ENCODE data around the gene POFUT1.
"Not testable (repeated sequence)": the region's sequence is repeated elsewhere in the genome, so short reads cannot be mapped to it uniquely, and the experiment has no call there.

POFUT1 gene

DNA sequence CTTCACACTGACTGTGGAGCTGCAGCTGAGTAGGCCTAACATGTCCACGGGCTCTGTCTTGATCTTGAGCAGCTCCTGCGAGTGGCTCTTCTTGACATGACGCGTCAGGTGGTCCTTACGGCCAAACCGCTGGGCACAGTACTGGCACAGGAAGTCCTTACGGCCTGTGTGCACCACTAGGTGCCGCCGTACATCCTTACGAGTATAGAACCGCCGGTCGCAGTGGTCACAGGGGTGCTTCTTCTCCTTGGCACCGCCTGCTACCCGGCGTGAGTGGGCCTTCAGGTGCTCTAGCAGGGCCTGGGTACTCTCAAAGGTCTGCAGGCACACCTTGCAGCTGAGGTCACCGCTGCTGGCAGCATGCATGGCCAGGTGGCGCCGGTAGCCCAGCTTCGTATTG, 10.5 kb upstream of the POFUT1 start:
- H3K9me3 ChIP-seq (ENCODE audit: control insufficient read depth, low read length); H3K27ac ChIP-seq (ENCODE audit: insufficient read depth, low read depth, low read length, poor library complexity, severe bottlenecking); H3K27me3 ChIP-seq (ENCODE audit: control insufficient read depth, insufficient read depth, low read length, poor library complexity, severe bottlenecking); H3K4me1 ChIP-seq (ENCODE audit: control insufficient read depth, insufficient read depth, low read length); H3K4me3 ChIP-seq (ENCODE audit: insufficient read depth, low read depth, low read length): not testable (repeated sequence)
- peaks cover 50% of the 10 kb centered on the region for H3K36me3 ChIP-seq (ENCODE audit: control insufficient read depth, insufficient read depth, low read length)
- WGBS, 2 experiments: 95% methylated on average over 20 of the region's 20 CpGs

- H3K4me1 ChIP-seq (ENCODE audit: control insufficient read depth, insufficient read depth, low read length): peaks cover 11% of the 10 kb centered on the region
- 92 to 94% methylated on average over 4 of the region's 4 CpGs for WGBS, 2 experiments
- no peak overlapping the region for H3K4me3 ChIP-seq (ENCODE audit: insufficient read depth, low read depth, low read length)
- no peak overlapping the region for H3K27ac ChIP-seq (ENCODE audit: insufficient read depth, low read depth, low read length, poor library complexity, severe bottlenecking)
- H3K36me3 ChIP-seq (ENCODE audit: control insufficient read depth, insufficient read depth, low read length): peaks cover 50% of the 10 kb centered on the region
- no peaks in the 10 kb centered on the region for H3K9me3 ChIP-seq (ENCODE audit: control insufficient read depth, low read length)
- no peaks in the 10 kb centered on the region for H3K27me3 ChIP-seq (ENCODE audit: control insufficient read depth, insufficient read depth, low read length, poor library complexity, severe bottlenecking)
Measured at GRCh38 chr20:32199006-32199405, 8.7 kb upstream of the POFUT1 start.

DNA sequence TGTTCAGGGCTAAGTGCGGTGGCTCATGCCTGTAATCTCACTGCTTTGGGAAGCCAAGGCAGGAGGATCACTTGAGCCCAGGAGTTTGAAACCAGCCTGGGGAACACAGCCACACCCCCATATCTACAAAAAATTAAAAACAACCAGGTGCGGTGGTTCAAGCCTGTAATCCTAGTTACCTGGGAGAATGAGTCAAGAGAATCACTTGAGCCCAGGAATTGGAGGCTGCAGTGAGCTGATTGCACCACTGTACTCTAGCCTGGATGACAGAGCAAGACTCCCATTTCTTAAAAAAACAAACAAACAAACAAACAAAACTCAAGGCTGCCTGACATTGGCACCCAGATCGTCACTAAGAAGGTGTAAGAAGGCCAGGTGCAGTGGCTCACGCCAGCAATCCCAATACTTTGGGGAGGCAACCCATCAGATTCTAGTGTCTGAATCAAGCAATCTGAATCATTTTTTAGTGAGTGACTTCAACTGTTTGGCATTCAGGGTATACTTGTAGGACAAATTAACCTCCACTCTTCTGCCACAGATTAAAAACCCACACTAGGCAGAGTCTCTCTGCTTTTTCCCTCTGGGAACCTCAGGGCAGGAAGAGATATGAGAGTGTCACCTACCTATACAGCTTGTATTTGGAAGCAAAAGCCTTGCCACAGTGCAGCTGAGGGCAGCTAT, 6.2 kb upstream of the POFUT1 start:
- Histone ChIP-seq H3K36me3 (ENCODE audit: control insufficient read depth, insufficient read depth, low read length) (peaks cover 35% of the 10 kb centered on the region), H3K27me3 (ENCODE audit: control insufficient read depth, insufficient read depth, low read length, poor library complexity, severe bottlenecking) (no peaks in the 10 kb centered on the region), H3K4me1 (ENCODE audit: control insufficient read depth, insufficient read depth, low read length) (peaks cover 34% of the 10 kb centered on the region), H3K9me3 (ENCODE audit: control insufficient read depth, low read length) (no peaks in the 10 kb centered on the region), H3K27ac (ENCODE audit: insufficient read depth, low read depth, low read length, poor library complexity, severe bottlenecking) (no peak overlapping the region), H3K4me3 (ENCODE audit: insufficient read depth, low read depth, low read length) (no peak overlapping the region)
- WGBS, 2 experiments: 91 to 95% methylated on average over 4 of the region's 4 CpGs

GRCh38 chr20:32201977-32202363, 5.7 kb upstream of the POFUT1 start:
- Histone ChIP-seq H3K36me3 (ENCODE audit: control insufficient read depth, insufficient read depth, low read length) (peaks cover 34% of the 10 kb centered on the region), H3K4me1 (ENCODE audit: control insufficient read depth, insufficient read depth, low read length) (peaks cover 35% of the 10 kb centered on the region), H3K27me3 (ENCODE audit: control insufficient read depth, insufficient read depth, low read length, poor library complexity, severe bottlenecking) (no peaks in the 10 kb centered on the region), H3K4me3 (ENCODE audit: insufficient read depth, low read depth, low read length) (no peak overlapping the region), H3K9me3 (ENCODE audit: control insufficient read depth, low read length) (no peaks in the 10 kb centered on the region), H3K27ac (ENCODE audit: insufficient read depth, low read depth, low read length, poor library complexity, severe bottlenecking) (no peak overlapping the region)
- 93 to 95% methylated on average over 8 of the region's 8 CpGs for WGBS, 2 experiments

GRCh38 chr20:32203356-32204204, 4.1 kb upstream of the POFUT1 start:
- H3K4me3 ChIP-seq (ENCODE audit: insufficient read depth, low read depth, low read length): no peak overlapping the region
- H3K4me1 ChIP-seq (ENCODE audit: control insufficient read depth, insufficient read depth, low read length): peaks cover 35% of the 10 kb centered on the region
- no peaks in the 10 kb centered on the region for H3K27me3 ChIP-seq (ENCODE audit: control insufficient read depth, insufficient read depth, low read length, poor library complexity, severe bottlenecking)
- H3K9me3 ChIP-seq (ENCODE audit: control insufficient read depth, low read length): no peaks in the 10 kb centered on the region
- H3K27ac ChIP-seq (ENCODE audit: insufficient read depth, low read depth, low read length, poor library complexity, severe bottlenecking): no peak overlapping the region
- WGBS, 2 experiments: 92 to 93% methylated on average over 10 to 11 of the region's 11 CpGs
- H3K36me3 ChIP-seq (ENCODE audit: control insufficient read depth, insufficient read depth, low read length): peaks cover 29% of the 10 kb centered on the region

GRCh38 chr20:32204205-32205109, 3.2 kb upstream of the POFUT1 start:
- H3K27ac ChIP-seq (ENCODE audit: insufficient read depth, low read depth, low read length, poor library complexity, severe bottlenecking): no peak overlapping the region
- H3K4me1 ChIP-seq (ENCODE audit: control insufficient read depth, insufficient read depth, low read length): peaks cover 35% of the 10 kb centered on the region

GRCh38 chr20:32205110-32205842, 2.4 kb upstream of the POFUT1 start:
- Histone ChIP-seq H3K27me3 (ENCODE audit: control insufficient read depth, insufficient read depth, low read length, poor library complexity, severe bottlenecking) (no peaks in the 10 kb centered on the region), H3K27ac (ENCODE audit: insufficient read depth, low read depth, low read length, poor library complexity, severe bottlenecking) (peak overlapping the region; percentile 84), H3K36me3 (ENCODE audit: control insufficient read depth, insufficient read depth, low read length) (peaks cover 14% of the 10 kb centered on the region), H3K9me3 (ENCODE audit: control insufficient read depth, low read length) (no peaks in the 10 kb centered on the region), H3K4me3 (ENCODE audit: insufficient read depth, low read depth, low read length) (peak overlapping the region; percentile 74), H3K4me1 (ENCODE audit: control insufficient read depth, insufficient read depth, low read length) (peaks cover 35% of the 10 kb centered on the region)
- WGBS, 2 experiments: 83 to 93% methylated on average over 5 of the region's 5 CpGs

More at GRCh38 chr20:32204205-32205109, 3.2 kb upstream of the POFUT1 start:
- Histone ChIP-seq H3K36me3 (ENCODE audit: control insufficient read depth, insufficient read depth, low read length) (peaks cover 20% of the 10 kb centered on the region), H3K4me3 (ENCODE audit: insufficient read depth, low read depth, low read length) (peak overlapping the region; percentile 0), H3K27me3 (ENCODE audit: control insufficient read depth, insufficient read depth, low read length, poor library complexity, severe bottlenecking) (no peaks in the 10 kb centered on the region), H3K9me3 (ENCODE audit: control insufficient read depth, low read length) (no peaks in the 10 kb centered on the region)
- WGBS, 2 experiments: 84 to 91% methylated on average over 3 of the region's 4 CpGs

DNA sequence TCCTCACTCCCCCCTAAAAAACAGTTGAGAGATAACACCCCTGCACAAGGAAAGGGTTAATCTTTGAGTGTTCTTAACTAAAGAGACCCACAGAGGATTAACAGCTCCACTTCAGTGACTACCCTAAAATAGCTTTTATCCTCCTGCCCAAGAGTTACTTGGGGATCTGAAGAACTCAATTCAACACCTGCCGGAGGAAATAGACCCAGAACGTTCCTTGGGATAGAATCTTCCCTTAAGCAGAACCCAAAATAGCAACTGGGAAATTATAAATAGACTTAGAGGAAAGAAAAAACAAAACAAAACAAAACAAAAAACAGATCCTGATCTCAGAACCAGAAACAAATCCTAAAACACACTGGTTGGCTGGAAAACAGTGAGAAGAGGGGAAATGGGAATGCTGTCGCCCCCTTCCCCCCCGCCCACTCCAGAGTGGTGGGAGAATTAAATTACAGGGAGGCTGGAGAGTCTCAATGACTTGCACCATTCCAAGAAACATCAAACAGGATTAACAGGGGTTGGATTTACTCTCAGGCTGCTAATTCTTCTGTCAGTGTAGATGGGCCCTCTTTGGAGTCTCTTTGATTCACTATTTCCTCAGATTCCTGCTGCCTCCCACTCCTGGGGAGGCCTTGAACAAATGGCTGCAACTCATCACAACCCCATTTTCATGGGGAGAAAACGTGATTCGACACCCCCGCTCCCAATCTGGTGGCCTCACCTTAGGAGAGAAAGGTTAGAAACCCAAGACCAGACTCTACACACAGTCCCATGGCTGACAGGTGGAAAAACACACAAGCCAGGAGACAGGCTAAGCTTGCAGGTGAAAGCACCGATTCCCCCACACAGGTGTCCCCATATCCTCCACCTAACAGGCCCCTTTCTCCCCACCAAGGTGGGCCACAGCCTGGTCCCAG, 1.6 kb upstream of the POFUT1 start:
- Histone ChIP-seq H3K4me3 (ENCODE audit: insufficient read depth, low read depth, low read length) (peak overlapping the region; percentile 74), H3K9me3 (ENCODE audit: control insufficient read depth, low read length) (no peaks in the 10 kb centered on the region), H3K27me3 (ENCODE audit: control insufficient read depth, insufficient read depth, low read length, poor library complexity, severe bottlenecking) (no peaks in the 10 kb centered on the region), H3K4me1 (ENCODE audit: control insufficient read depth, insufficient read depth, low read length) (peaks cover 35% of the 10 kb centered on the region), H3K27ac (ENCODE audit: insufficient read depth, low read depth, low read length, poor library complexity, severe bottlenecking) (peak overlapping the region; percentile 84), H3K36me3 (ENCODE audit: control insufficient read depth, insufficient read depth, low read length) (peaks cover 8% of the 10 kb centered on the region)
- WGBS, 2 experiments: 60 to 64% methylated on average over 6 to 8 of the region's 8 CpGs

All from ectodermal cell (in vitro differentiated cells).